HG02623 (cell line): ENCODE data around the gene MYO1E.
"Not testable (repeated sequence)": the region's sequence is repeated elsewhere in the genome, so short reads cannot be mapped to it uniquely, and the experiment has no call there.

Source experiments
- ATAC-seq: cut with Tn5 transposase; IDR thresholded peaks from one replicate; pipeline ENCODE4 v1.9.1; 2021; ENCODE audit warnings: moderate library complexity; ENCODE audit not compliant: unreplicated experiment

The MYO1E gene

DNA sequence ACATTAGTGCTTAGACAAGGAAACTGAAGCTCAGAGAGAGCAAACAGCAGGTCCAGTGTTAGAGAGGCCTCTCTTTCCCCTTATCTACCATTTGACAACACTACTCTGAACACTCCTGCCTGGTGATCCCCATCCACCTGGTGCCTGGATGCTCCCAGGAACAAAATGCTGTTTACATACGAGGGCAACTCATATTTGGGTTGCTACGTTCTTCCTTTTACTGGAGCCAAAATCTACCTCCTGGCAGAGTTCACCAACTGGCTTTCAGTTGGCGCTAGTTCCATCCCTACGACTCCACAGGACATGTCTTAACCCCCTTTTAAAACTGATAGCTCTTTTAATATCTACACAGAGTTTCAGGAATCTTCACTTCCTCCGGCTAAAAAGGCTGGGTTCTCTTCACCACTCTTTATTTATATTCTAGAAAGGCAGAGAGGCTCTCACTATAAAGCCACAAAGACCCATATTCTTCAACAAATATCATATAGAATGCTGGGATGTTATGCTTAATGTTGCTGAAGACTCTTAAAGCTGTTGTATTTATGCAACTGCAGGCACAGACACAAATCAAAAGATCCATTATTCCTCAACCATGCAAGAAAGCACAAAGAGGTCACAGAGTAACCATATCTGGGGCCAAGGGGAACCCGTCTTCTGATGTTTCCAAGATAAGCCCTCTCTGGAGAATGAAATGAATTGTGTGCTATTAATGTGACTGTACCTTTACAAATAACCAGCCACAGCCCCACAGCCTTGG lies 219.8 kb downstream of the MYO1E start:
- no peak for ATAC-seq

GRCh38 chr15:59150185-59150584 lies 222.5 kb downstream of the MYO1E start:
- ATAC-seq = no peak

DNA sequence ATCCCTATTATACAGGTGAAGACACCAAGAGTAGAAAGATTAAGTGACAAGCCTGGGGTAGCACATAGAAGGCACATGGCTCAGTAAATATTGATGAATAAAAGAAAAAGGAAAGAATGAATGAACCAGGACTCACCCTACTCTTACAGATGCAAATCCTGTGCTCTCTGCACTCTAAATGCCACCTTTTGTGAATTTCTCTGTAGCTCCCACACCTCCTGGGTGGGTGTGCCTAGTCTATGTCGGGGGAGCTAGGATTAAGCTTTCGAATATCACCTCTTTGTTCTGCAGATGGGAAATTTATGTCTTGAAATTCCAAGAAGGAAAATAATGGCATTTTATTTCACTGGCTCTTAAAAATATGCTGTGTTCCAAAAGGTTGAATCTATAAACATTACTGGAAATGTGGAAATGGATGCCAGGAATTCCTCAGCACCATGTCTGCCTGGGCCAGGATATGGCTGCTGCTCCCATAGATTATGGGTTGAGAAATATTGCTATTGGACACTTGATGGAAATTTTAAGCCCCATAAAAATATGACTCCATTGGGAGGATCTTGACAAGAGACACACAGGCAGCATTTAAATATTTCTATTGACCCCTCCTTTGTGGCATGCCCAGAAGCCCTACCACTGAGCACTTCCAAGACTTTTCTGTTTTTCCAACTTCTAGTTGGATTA lies 224.4 kb downstream of the MYO1E start:
- ATAC-seq = no peak

- no peak for ATAC-seq
Measured at GRCh38 chr15:59147666-59148065, 225.0 kb downstream of the MYO1E start.

GRCh38 chr15:59144594-59144993 lies 228.1 kb downstream of the MYO1E start:
- ATAC-seq = not testable (repeated sequence)

DNA sequence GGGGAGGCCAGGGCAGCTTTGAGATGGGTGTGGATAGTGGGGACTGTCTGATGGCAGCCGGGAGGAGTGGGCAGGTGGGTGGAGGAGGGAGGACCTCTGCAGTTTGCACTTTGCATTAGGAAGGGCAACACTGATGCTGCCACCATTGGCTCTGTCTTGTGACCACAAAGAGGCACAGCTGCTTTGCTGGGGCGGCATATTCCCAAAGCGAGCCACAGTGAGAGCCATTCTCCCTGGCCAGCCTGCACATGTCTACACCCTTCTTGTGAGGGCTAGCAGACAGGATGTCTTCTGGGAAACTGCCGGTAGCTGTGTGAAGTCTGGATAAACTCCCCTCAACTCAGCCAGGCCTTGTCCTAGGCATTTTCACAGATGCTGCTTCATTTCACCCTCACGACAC lies 229.4 kb downstream of the MYO1E start:
- no peak for ATAC-seq

GRCh38 chr15:59140422-59141226 lies 232.0 kb downstream of the MYO1E start:
- no peak for ATAC-seq

- no peak for ATAC-seq
Measured at GRCh38 chr15:59138243-59138642, 234.4 kb downstream of the MYO1E start.

- ATAC-seq = no peak
Measured at GRCh38 chr15:59137566-59137965, 235.1 kb downstream of the MYO1E start.

- ATAC-seq = no peak
Measured at GRCh38 chr15:59133929-59134427, 238.7 kb downstream of the MYO1E start.

DNA sequence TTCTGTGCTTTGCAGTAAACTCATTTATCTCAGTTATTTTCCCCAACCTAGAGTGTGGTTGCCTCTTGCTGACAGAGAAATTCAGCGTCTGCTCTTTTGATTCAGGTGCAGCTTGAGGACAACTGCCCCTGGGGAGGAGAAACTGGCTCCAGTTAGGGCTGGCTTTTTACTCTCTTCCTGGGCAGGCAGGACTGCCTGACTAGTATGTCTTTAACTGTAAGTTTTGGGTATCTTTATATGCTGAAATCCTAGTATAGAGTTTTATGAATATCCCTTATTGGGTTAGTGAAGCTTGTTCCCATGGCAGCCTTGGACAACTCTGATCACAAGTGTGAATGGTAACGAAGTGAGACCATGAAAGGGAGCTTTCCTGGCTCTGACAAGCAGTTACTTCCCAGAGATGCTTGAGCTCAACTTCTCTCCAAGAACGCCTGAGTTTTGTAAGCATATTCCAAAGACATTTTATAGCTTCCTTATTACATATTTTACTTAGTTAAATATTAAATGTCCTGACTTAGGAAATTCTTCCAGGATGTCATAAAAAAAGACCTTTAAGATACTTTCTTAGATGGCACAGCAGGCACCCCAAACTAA lies 240.6 kb downstream of the MYO1E start:
- no peak for ATAC-seq

DNA sequence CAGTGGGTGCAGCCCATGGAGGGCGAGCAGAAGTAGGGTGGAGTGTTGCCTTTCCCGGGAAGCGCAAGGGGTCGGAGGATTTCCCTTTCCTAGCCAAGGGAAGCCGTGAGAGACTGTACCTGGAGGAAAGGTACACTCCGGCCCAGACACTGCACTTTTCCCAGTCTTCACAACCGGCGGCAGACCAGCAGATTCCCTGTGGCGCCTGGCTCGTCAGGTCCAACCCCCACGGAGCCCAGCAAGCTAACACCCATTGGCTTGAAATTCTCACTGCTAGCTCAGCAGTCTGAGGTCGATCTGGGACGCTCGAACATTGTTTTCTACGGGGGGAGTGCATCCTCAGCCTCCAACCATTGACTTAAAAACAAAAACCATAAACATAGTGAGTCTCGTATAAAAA lies 241.2 kb downstream of the MYO1E start:
- no peak for ATAC-seq

DNA sequence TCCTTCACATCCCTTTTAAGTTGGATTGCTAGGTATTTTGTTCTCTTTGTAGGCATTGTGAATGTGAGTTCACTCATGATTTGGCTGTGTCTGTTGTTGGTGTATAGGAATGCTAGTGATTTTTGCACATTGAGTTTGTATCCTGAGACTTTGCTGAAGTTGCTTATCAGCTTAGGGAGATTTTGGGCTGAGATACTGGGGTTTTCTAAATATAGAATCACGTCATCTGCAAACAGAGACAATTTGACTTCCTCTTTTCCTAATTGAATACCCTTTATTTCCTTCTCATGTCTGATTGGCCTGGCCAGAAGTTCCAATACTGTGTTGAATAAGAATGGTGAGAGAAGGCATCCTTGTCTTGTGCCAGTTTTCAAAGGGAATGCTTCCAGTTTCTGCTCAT lies 245.4 kb downstream of the MYO1E start:
- ATAC-seq = not testable (repeated sequence)

DNA sequence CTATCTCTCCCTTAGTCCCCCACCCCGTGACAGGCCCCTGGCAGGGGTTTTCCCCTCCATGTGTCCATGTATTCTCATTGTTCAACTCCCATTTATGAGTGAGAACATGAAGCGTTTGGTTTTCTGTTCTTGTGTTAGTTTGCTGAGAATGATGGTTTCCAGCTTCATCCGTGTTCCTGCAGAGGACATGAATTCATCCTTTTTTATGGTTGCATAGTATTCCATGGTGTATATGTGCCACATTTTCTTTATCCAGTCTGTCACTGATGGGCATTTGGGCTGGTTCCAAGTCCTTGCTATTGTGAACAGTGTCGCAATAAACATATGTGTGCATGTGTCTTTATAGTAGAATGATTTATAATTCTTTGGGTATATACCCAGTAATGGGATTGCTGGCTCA lies 247.0 kb downstream of the MYO1E start:
- not testable (repeated sequence) for ATAC-seq

- ATAC-seq = no peak
Measured at GRCh38 chr15:59124261-59124660, 248.4 kb downstream of the MYO1E start.

DNA sequence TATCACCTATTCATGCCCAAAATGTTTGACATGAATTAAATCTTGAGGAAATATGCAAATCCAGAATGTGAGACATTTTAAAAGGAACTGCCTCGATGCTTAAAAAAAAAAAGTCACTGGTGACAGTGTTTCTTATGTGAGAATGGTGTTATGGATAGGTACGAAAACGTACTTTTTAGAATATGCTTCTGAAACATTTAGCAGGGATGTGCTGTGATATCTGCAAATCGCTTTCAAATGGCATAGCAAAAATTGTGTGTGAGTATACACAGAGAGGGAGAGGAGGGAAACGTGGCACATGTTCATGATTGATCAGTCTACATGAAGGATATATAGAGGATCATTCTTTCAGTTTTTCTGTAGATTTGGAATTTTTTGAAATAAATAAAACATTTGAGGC lies 251.7 kb downstream of the MYO1E start:
- no peak for ATAC-seq

- ATAC-seq = no peak
Measured at GRCh38 chr15:59119625-59120024, 253.0 kb downstream of the MYO1E start.

GRCh38 chr15:59116771-59117170 lies 255.9 kb downstream of the MYO1E start:
- no peak for ATAC-seq

DNA sequence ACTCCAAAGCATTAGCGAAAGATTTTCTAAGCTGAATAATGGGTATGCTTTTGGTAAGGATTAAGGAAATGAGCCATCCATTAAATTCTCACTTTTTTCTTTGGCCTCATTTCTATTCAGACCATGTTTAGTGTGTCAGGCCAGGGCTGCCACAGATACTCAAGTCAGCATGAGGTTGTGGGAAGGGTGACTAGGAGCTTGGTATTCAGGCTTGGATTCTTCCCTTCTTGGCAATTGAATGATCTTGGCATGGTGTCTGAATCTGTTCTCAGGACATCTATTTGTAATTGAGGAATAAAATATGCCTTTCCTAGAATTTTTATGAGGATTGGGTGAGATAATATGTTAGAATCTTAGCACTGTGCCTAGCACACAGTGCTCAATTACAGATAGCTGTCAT lies 256.5 kb downstream of the MYO1E start:
- ATAC-seq = no peak

- no peak for ATAC-seq
Measured at GRCh38 chr15:59115047-59115446, 257.6 kb downstream of the MYO1E start.

DNA sequence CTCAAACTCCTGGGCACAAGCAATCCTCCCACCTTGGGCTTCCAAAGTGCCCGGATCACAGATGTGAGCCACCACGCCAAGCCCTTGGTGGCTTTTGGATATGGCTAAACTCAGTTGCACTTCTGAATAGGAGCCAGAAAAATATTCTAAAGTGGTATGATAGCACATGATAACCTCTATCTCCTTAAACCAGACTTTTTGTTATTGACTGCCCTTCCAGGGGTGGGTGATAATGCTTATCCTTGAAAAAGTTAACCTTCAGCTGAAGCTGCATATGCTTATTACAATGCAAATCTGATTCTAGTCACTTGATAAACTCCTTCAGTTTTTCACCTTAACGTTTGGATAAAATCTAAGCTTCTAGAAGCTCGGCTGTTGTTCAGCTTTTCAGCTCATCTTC lies 261.4 kb downstream of the MYO1E start:
- no peak for ATAC-seq
